Ovary (tissue), 3 donors: ENCODE data around the gene RASGEF1C.

ENCODE experiments used
- POLR2A ChIP-seq: fragments of 450-650 bp; IDR thresholded peaks from one replicate; pipeline ENCODE4 v1.6.1; 2017; ENCODE audit warnings: antibody characterized with exemption, mild to moderate bottlenecking, moderate library complexity
- TF ChIP-seq, protein P1 (sequence below), 3 donors: fragments of 450-650 bp in 2 of 3; fragments of 200-600 bp in 1 of 3; IDR thresholded peaks; one replicate each; pipeline versions ENCODE4 v1.5.1 to v1.8.0; 2016 to 2022; ENCODE audit warnings: antibody characterized with exemption in 3 of 3, mild to moderate bottlenecking in 1 of 3
- donor health status: DM: no; HTN: no; CAD: no.

DNA sequence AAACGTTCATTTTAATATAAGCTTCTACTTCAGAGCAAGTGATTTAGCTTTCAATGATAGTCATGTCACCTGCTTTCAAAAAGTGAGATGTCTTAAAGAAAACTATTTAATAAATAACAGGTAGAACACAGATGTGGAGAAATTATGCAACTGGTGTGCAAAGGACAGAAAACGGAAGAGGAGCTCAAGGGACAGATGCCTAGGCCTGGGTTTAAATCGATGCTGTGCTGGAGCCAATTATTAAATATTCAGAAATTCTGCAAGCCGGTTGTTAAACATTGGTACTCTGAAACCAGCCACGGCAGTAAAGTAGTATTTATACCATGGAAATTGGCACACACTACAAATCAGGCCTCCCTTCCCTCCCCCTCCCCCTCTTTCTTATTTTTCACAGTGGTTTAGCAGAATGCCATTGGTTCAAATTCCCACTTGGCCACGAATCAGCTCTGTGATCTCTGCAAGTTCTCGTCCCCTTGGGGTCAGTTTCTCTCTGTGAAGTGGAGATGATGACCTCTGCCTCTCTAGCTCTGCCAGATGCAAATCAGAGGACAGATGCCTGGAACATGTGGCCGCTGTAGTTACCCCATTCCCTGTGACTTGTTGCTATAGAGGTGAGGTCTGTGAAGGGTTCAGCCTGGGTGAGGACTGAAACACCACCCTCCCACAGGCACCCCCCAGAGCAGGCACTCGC is 131.3 kb downstream of the RASGEF1C start:
- TF ChIP-seq, protein P1, sequence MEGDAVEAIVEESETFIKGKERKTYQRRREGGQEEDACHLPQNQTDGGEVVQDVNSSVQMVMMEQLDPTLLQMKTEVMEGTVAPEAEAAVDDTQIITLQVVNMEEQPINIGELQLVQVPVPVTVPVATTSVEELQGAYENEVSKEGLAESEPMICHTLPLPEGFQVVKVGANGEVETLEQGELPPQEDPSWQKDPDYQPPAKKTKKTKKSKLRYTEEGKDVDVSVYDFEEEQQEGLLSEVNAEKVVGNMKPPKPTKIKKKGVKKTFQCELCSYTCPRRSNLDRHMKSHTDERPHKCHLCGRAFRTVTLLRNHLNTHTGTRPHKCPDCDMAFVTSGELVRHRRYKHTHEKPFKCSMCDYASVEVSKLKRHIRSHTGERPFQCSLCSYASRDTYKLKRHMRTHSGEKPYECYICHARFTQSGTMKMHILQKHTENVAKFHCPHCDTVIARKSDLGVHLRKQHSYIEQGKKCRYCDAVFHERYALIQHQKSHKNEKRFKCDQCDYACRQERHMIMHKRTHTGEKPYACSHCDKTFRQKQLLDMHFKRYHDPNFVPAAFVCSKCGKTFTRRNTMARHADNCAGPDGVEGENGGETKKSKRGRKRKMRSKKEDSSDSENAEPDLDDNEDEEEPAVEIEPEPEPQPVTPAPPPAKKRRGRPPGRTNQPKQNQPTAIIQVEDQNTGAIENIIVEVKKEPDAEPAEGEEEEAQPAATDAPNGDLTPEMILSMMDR (IDR thresholded peaks at IDR 0.05), result no peak
- TF ChIP-seq POLR2A, result no peak
